Measurements from ENCODE around the gene ZBTB25. TPM values are rescaled to one million over a fixed set of nuclear protein-coding genes. Genes with fewer than 3 reads are reported as not detected.

Gene ZBTB25
- total RNA-seq, 1 donor from 2014 or later = 9.4 TPM

DNA sequence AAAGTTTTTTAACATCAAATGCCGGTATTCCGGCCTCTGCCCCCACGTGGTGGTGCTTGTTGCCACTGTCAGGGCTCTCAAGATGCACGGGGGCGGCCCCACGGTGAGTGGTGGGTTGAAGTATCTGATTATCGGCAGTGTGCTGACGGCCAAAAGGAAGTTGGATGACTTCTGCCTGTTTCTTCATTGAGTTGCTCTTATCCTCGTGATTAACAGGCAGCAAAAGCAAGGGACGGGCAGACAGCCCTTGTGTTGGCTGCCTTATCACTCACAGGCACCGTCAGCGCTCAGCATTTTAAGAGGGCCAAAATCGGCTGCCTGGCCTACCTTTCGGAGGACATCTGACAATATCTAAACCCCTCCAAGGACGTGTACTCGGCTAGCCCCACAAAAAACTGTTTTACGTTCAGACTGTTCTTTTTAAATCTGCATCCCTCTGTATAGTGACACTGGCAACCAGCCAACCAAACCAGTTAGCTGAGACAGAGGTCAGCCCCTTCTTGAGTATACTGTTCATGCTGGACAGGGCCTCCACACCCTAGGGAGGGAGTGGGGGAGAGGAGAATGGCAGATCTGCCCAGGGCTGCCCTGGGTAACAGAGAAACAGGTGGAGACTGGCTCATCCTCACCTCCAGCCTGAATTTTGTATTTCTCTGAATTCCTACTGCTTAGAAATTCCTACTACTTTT is 61.2 kb downstream of the ZBTB25 start:
- DNase-seq = no peak
- H3K27ac Mint-ChIP-seq (ENCODE audit: unreplicated experiment) = no peak overlapping the region
- H3K27me3 Mint-ChIP-seq (ENCODE audit: unreplicated experiment) = peaks cover 2% of the 10 kb centered on the region
- TF ChIP-seq, protein P1, sequence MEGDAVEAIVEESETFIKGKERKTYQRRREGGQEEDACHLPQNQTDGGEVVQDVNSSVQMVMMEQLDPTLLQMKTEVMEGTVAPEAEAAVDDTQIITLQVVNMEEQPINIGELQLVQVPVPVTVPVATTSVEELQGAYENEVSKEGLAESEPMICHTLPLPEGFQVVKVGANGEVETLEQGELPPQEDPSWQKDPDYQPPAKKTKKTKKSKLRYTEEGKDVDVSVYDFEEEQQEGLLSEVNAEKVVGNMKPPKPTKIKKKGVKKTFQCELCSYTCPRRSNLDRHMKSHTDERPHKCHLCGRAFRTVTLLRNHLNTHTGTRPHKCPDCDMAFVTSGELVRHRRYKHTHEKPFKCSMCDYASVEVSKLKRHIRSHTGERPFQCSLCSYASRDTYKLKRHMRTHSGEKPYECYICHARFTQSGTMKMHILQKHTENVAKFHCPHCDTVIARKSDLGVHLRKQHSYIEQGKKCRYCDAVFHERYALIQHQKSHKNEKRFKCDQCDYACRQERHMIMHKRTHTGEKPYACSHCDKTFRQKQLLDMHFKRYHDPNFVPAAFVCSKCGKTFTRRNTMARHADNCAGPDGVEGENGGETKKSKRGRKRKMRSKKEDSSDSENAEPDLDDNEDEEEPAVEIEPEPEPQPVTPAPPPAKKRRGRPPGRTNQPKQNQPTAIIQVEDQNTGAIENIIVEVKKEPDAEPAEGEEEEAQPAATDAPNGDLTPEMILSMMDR (IDR thresholded peaks at IDR 0.05; ENCODE audit: partially characterized antibody, unreplicated experiment) = no peak
- H3K4me1 Mint-ChIP-seq (ENCODE audit: low read depth, unreplicated experiment) = no peaks in the 10 kb centered on the region
- no peak overlapping the region for H3K4me3 Mint-ChIP-seq (ENCODE audit: unreplicated experiment)
- no peaks in the 10 kb centered on the region for H3K36me3 Mint-ChIP-seq (ENCODE audit: unreplicated experiment)
- no peaks in the 10 kb centered on the region for H3K9me3 Mint-ChIP-seq (ENCODE audit: unreplicated experiment)

DNA sequence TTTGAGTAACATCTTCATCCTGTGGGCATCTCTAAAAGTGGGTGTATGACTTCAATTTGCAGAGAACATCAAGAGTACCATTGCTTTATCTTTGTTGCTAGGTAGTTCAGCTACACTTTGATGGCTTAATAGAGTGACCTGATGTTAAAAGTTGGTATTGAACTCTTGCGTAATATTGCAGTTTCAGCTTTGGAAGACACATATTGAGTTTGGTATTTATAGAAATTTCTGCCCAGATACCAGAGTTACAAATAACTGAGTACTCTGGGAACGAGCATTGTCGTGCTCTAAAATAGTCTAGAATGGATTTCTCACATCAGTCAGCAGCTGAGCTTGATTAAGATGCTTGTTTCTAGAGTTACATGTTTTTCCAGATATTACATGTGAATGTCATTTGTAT is 63.1 kb downstream of the ZBTB25 start:
- H3K36me3 Mint-ChIP-seq (ENCODE audit: unreplicated experiment) = no peaks in the 10 kb centered on the region
- no peak overlapping the region for H3K27ac Mint-ChIP-seq (ENCODE audit: unreplicated experiment)
- TF ChIP-seq, protein P1 (IDR thresholded peaks at IDR 0.05; ENCODE audit: partially characterized antibody, unreplicated experiment) = no peak
- DNase-seq = no peak
- no peaks in the 10 kb centered on the region for H3K4me1 Mint-ChIP-seq (ENCODE audit: low read depth, unreplicated experiment)
- no peak overlapping the region for H3K4me3 Mint-ChIP-seq (ENCODE audit: unreplicated experiment)
- peaks cover 2% of the 10 kb centered on the region for H3K27me3 Mint-ChIP-seq (ENCODE audit: unreplicated experiment)
- H3K9me3 Mint-ChIP-seq (ENCODE audit: unreplicated experiment) = no peaks in the 10 kb centered on the region

DNA sequence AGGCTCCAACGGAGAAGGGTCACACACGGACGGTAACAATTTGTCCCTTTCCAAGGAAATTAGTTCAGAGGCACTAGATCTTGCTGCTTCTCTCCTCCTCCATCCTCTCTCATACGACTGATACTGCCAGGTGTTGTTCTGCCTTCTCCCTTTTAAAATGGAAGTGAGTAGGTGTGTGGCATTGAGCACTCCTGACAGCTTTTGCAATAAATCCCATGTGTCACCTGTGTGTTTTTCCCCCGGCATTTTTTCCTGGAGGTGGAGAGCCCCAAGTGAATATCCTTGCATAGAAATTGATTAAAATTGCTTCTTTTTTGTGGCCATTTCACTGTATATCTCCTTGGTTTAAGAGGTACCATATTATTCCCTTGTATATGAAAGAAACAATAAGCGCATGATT is 64.5 kb downstream of the ZBTB25 start:
- H3K9me3 Mint-ChIP-seq (ENCODE audit: unreplicated experiment) = no peaks in the 10 kb centered on the region
- no peak overlapping the region for H3K4me3 Mint-ChIP-seq (ENCODE audit: unreplicated experiment)
- no peak overlapping the region for H3K27ac Mint-ChIP-seq (ENCODE audit: unreplicated experiment)
- TF ChIP-seq, protein P1 (IDR thresholded peaks at IDR 0.05; ENCODE audit: partially characterized antibody, unreplicated experiment) = no peak
- no peaks in the 10 kb centered on the region for H3K36me3 Mint-ChIP-seq (ENCODE audit: unreplicated experiment)
- H3K4me1 Mint-ChIP-seq (ENCODE audit: low read depth, unreplicated experiment) = no peaks in the 10 kb centered on the region
- no peaks in the 10 kb centered on the region for H3K27me3 Mint-ChIP-seq (ENCODE audit: unreplicated experiment)
- DNase-seq = no peak

DNA sequence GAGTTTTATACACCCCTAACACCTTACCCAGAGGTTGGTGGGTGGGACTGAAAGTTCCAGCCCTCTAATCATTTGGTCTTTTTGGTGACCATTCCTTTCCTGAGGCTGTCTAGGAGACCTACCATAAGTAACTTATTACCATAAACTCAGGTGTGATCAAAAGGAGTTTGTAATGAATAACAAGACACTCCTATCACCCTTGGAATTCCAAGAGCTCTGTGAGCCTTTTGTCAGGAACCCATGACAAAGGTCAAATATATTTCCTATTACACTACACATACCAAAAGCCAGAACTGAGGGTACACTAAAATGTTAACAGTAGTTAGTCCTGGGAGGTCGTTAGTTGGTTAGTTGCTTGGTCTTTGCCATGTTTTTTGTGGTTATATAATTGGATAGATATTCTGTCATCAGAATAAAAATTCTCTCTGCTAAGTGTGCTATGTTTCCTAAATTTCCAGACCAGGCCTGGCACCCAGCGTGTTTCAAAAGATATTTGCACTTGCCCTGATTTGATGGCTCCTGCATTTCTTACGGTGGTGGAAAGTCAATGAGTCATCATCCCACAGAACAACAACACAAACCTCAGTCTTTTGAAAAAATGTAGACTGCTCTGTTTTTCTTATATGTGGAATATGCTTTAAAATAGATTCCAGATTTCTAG is 65.3 kb downstream of the ZBTB25 start:
- DNase-seq = no peak
- Mint-ChIP-seq H3K4me3 (ENCODE audit: unreplicated experiment) (no peak overlapping the region), H3K36me3 (ENCODE audit: unreplicated experiment) (no peaks in the 10 kb centered on the region), H3K27ac (ENCODE audit: unreplicated experiment) (no peak overlapping the region), H3K9me3 (ENCODE audit: unreplicated experiment) (no peaks in the 10 kb centered on the region), H3K27me3 (ENCODE audit: unreplicated experiment) (no peaks in the 10 kb centered on the region), H3K4me1 (ENCODE audit: low read depth, unreplicated experiment) (no peaks in the 10 kb centered on the region)
- TF ChIP-seq, protein P1 (IDR thresholded peaks at IDR 0.05; ENCODE audit: partially characterized antibody, unreplicated experiment) = no peak

DNA sequence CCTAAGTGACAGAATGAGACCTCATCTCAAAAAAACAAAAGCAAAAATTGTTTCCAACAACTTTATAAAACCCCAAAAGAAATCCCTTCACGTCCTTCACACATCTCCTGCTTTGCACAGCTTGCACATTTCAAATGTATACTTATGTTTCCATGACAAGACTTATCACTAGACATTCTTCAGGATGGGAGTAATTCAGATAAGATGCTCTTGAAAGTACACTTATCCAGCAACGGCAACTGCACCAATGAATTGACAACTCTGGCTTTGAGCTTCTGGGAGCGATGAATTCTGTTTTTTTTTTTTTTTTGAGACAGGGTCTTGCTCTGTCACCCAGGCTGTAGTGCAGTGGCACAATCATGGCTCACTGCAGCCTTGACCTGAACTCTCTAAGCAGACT is 69.1 kb downstream of the ZBTB25 start:
- H3K27ac Mint-ChIP-seq (ENCODE audit: unreplicated experiment) = no peak overlapping the region
- TF ChIP-seq, protein P1 (IDR thresholded peaks at IDR 0.05; ENCODE audit: partially characterized antibody, unreplicated experiment) = no peak
- H3K36me3 Mint-ChIP-seq (ENCODE audit: unreplicated experiment) = no peaks in the 10 kb centered on the region
- H3K4me1 Mint-ChIP-seq (ENCODE audit: low read depth, unreplicated experiment) = no peaks in the 10 kb centered on the region
- no peak overlapping the region for H3K4me3 Mint-ChIP-seq (ENCODE audit: unreplicated experiment)
- H3K9me3 Mint-ChIP-seq (ENCODE audit: unreplicated experiment) = no peaks in the 10 kb centered on the region
- H3K27me3 Mint-ChIP-seq (ENCODE audit: unreplicated experiment) = no peaks in the 10 kb centered on the region
- no peak for DNase-seq

Measured in glutamatergic neuron (in vitro differentiated cells).